Measurements from ENCODE around the gene SH2D2A. TPM values are rescaled to one million over a fixed set of nuclear protein-coding genes. Genes with fewer than 3 reads are reported as not detected.

Gene SH2D2A
- total RNA-seq, 2 donors from 2014 or later: 221 to 246 TPM

- H3K4me1 Mint-ChIP-seq (ENCODE audit: low read depth): peaks cover 14% of the 10 kb centered on the region
- ATAC-seq (replicated peaks in 1 of 2): peak; percentile 39 to 52
- H3K4me3 Mint-ChIP-seq: no peak overlapping the region
- H3K27me3 Mint-ChIP-seq (ENCODE audit: low read depth): peaks cover 18% of the 10 kb centered on the region
- no peak for DNase-seq
- H3K27ac Mint-ChIP-seq: peak overlapping the region; percentile 23
- H3K9me3 Mint-ChIP-seq: no peaks in the 10 kb centered on the region
- H3K36me3 Mint-ChIP-seq (ENCODE audit: insufficient read depth in 2 of 2): no peaks in the 10 kb centered on the region
These were observed 11.9 kb upstream of the SH2D2A start for GRCh38 chr1:156828400-156829124.

- Mint-ChIP-seq H3K9me3 (peaks cover 0 to 2% of the 10 kb centered on the region in 2 donors), H3K4me3 (no peak overlapping the region), H3K27me3 (ENCODE audit: low read depth) (peaks cover 8% of the 10 kb centered on the region), H3K4me1 (ENCODE audit: low read depth) (peaks cover 23% of the 10 kb centered on the region), H3K27ac (no peak overlapping the region), H3K36me3 (ENCODE audit: insufficient read depth in 2 of 2) (no peaks in the 10 kb centered on the region)
- DNase-seq: no peak
- no peak for ATAC-seq (replicated peaks in 1 of 2)
These were observed 10.0 kb upstream of the SH2D2A start for GRCh38 chr1:156826630-156827029.

- ATAC-seq (replicated peaks in 1 of 2): no peak
- H3K4me1 Mint-ChIP-seq (ENCODE audit: low read depth): peaks cover 40% of the 10 kb centered on the region
- no peak for DNase-seq
- H3K9me3 Mint-ChIP-seq: peaks cover 7 to 11% of the 10 kb centered on the region in 2 donors
- H3K27me3 Mint-ChIP-seq (ENCODE audit: low read depth): no peaks in the 10 kb centered on the region
- peak overlapping the region; percentile 17 for H3K27ac Mint-ChIP-seq
- H3K36me3 Mint-ChIP-seq (ENCODE audit: insufficient read depth in 2 of 2): peaks cover 5 to 10% of the 10 kb centered on the region in 2 donors
- H3K4me3 Mint-ChIP-seq: peak overlapping the region in 1 of 2 donors; percentile 40
These were observed 6.7 kb upstream of the SH2D2A start for GRCh38 chr1:156823210-156823790.

- peaks cover 7 to 11% of the 10 kb centered on the region in 2 donors for H3K9me3 Mint-ChIP-seq
- peak overlapping the region; percentile 17 for H3K27ac Mint-ChIP-seq
- H3K4me1 Mint-ChIP-seq (ENCODE audit: low read depth): peaks cover 43% of the 10 kb centered on the region
- DNase-seq (no peak), ATAC-seq (replicated peaks in 1 of 2) (peak; percentile 26 to 38)
- H3K27me3 Mint-ChIP-seq (ENCODE audit: low read depth): no peaks in the 10 kb centered on the region
- peaks cover 5 to 10% of the 10 kb centered on the region in 2 donors for H3K36me3 Mint-ChIP-seq (ENCODE audit: insufficient read depth in 2 of 2)
- H3K4me3 Mint-ChIP-seq: peak overlapping the region; percentile 35 to 40
These were observed 6.0 kb upstream of the SH2D2A start for GRCh38 chr1:156822680-156823079.

GRCh38 chr1:156821801-156822200, 5.2 kb upstream of the SH2D2A start:
- Mint-ChIP-seq H3K4me1 (ENCODE audit: low read depth) (peaks cover 49% of the 10 kb centered on the region), H3K27ac (peak overlapping the region; percentile 74), H3K27me3 (ENCODE audit: low read depth) (no peaks in the 10 kb centered on the region), H3K9me3 (peaks cover 7 to 11% of the 10 kb centered on the region in 2 donors), H3K36me3 (ENCODE audit: insufficient read depth in 2 of 2) (peaks cover 6 to 10% of the 10 kb centered on the region in 2 donors), H3K4me3 (peak overlapping the region; percentile 60 to 62)
- DNase-seq: peak; percentile 68 to 73
- ATAC-seq (replicated peaks in 1 of 2): peak; percentile 92

- DNase-seq (no peak), ATAC-seq (replicated peaks in 1 of 2) (no peak)
- Mint-ChIP-seq H3K4me3 (peak overlapping the region; percentile 92 to 93), H3K36me3 (ENCODE audit: insufficient read depth in 2 of 2) (peaks cover 45 to 46% of the 10 kb centered on the region in 2 donors), H3K9me3 (peaks cover 4 to 6% of the 10 kb centered on the region in 2 donors), H3K4me1 (ENCODE audit: low read depth) (peaks cover 71% of the 10 kb centered on the region), H3K27me3 (ENCODE audit: low read depth) (no peaks in the 10 kb centered on the region), H3K27ac (peak overlapping the region; percentile 97)
These were observed 656 bp downstream of the SH2D2A start for GRCh38 chr1:156815961-156816422.

- Mint-ChIP-seq H3K27ac (peak overlapping the region; percentile 97), H3K27me3 (ENCODE audit: low read depth) (no peaks in the 10 kb centered on the region)
These were observed 1.3 kb downstream of the SH2D2A start for GRCh38 chr1:156815307-156815826.

GRCh38 chr1:156814571-156815260, 1.9 kb downstream of the SH2D2A start:
- no peaks in the 10 kb centered on the region for H3K27me3 Mint-ChIP-seq (ENCODE audit: low read depth)
- H3K27ac Mint-ChIP-seq: peak overlapping the region; percentile 97
- H3K4me1 Mint-ChIP-seq (ENCODE audit: low read depth): peaks cover 76% of the 10 kb centered on the region
- ATAC-seq (replicated peaks in 1 of 2): peak in 1 of 2 donors; percentile 26
- peak; percentile 57 to 66 for DNase-seq
- H3K4me3 Mint-ChIP-seq: peak overlapping the region; percentile 92 to 93
- no peaks in the 10 kb centered on the region for H3K9me3 Mint-ChIP-seq
- peaks cover 44% of the 10 kb centered on the region in 2 donors for H3K36me3 Mint-ChIP-seq (ENCODE audit: insufficient read depth in 2 of 2)

More at GRCh38 chr1:156815307-156815826, 1.3 kb downstream of the SH2D2A start:
- ATAC-seq (replicated peaks in 1 of 2) (no peak), DNase-seq (no peak)
- H3K4me3 Mint-ChIP-seq: peak overlapping the region; percentile 92 to 93
- H3K4me1 Mint-ChIP-seq (ENCODE audit: low read depth): peaks cover 69% of the 10 kb centered on the region
- H3K36me3 Mint-ChIP-seq (ENCODE audit: insufficient read depth in 2 of 2): peaks cover 43% of the 10 kb centered on the region in 2 donors
- no peaks in the 10 kb centered on the region for H3K9me3 Mint-ChIP-seq

GRCh38 chr1:156813750-156814570, 2.7 kb downstream of the SH2D2A start:
- H3K4me3 Mint-ChIP-seq: peak overlapping the region; percentile 92 to 93
- H3K27ac Mint-ChIP-seq: peak overlapping the region; percentile 97
- DNase-seq (peak; percentile 61 to 67), ATAC-seq (replicated peaks in 1 of 2) (peak; percentile 32 to 41)
- peaks cover 83% of the 10 kb centered on the region for H3K4me1 Mint-ChIP-seq (ENCODE audit: low read depth)
- H3K9me3 Mint-ChIP-seq: no peaks in the 10 kb centered on the region
- no peaks in the 10 kb centered on the region for H3K27me3 Mint-ChIP-seq (ENCODE audit: low read depth)
- H3K36me3 Mint-ChIP-seq (ENCODE audit: insufficient read depth in 2 of 2): peaks cover 44 to 45% of the 10 kb centered on the region in 2 donors

- Mint-ChIP-seq H3K4me3 (peak overlapping the region; percentile 92 to 93), H3K4me1 (ENCODE audit: low read depth) (peaks cover 83% of the 10 kb centered on the region), H3K27ac (peak overlapping the region; percentile 29), H3K27me3 (ENCODE audit: low read depth) (no peaks in the 10 kb centered on the region), H3K36me3 (ENCODE audit: insufficient read depth in 2 of 2) (peaks cover 45 to 47% of the 10 kb centered on the region in 2 donors), H3K9me3 (no peaks in the 10 kb centered on the region)
- DNase-seq (no peak), ATAC-seq (replicated peaks in 1 of 2) (no peak)
These were observed 3.4 kb downstream of the SH2D2A start for GRCh38 chr1:156813298-156813697.

- Mint-ChIP-seq H3K36me3 (ENCODE audit: insufficient read depth in 2 of 2) (peaks cover 53 to 56% of the 10 kb centered on the region in 2 donors), H3K27me3 (ENCODE audit: low read depth) (no peaks in the 10 kb centered on the region), H3K9me3 (no peaks in the 10 kb centered on the region), H3K27ac (peak overlapping the region; percentile 29), H3K4me1 (ENCODE audit: low read depth) (peaks cover 83% of the 10 kb centered on the region), H3K4me3 (peak overlapping the region; percentile 92 to 93)
- ATAC-seq (replicated peaks in 1 of 2) (no peak), DNase-seq (no peak)
These were observed 4.2 kb downstream of the SH2D2A start for GRCh38 chr1:156812293-156812990.

GRCh38 chr1:156811168-156811567, 5.5 kb downstream of the SH2D2A start:
- DNase-seq: no peak
- no peaks in the 10 kb centered on the region for H3K27me3 Mint-ChIP-seq (ENCODE audit: low read depth)
- peak overlapping the region; percentile 92 to 93 for H3K4me3 Mint-ChIP-seq
- ATAC-seq (replicated peaks in 1 of 2): no peak
- peaks cover 52 to 63% of the 10 kb centered on the region in 2 donors for H3K36me3 Mint-ChIP-seq (ENCODE audit: insufficient read depth in 2 of 2)
- H3K4me1 Mint-ChIP-seq (ENCODE audit: low read depth): peaks cover 86% of the 10 kb centered on the region
- no peaks in the 10 kb centered on the region for H3K9me3 Mint-ChIP-seq
- H3K27ac Mint-ChIP-seq: peak overlapping the region; percentile 29

Data from activated T-cell treated with anti-CD3 and anti-CD28 coated beads, Interleukin-2, amount 50 U/mL, for 72 hours (primary cell).